Measurements from ENCODE around the gene KCNK6. TPM values are rescaled to one million over a fixed set of nuclear protein-coding genes. Genes with fewer than 3 reads are reported as not detected.
A peak's percentile ranks its signal among the peaks of the same experiment; 100 is the strongest.

The KCNK6 gene
- total RNA-seq, 1 experiment from 2014 or later = 6.1 TPM

- no TSS peak for BruUV-seq (replicated peaks)
- intact Hi-C loops (cut with micrococcal nuclease; ENCODE audit: unreplicated experiment) = no loop called here
- no peak for DNase-seq
- Mint-ChIP-seq H3K27me3 (ENCODE audit: insufficient read depth, unreplicated experiment) (no peaks in the 10 kb centered on the region), H3K4me3 (ENCODE audit: unreplicated experiment) (no peak overlapping the region), H3K9me3 (ENCODE audit: unreplicated experiment) (no peaks in the 10 kb centered on the region), H3K36me3 (ENCODE audit: insufficient read depth, unreplicated experiment) (peaks cover 8% of the 10 kb centered on the region), H3K4me1 (ENCODE audit: low read depth, unreplicated experiment) (no peaks in the 10 kb centered on the region), H3K27ac (ENCODE audit: unreplicated experiment) (no peak overlapping the region)
- H3K36me3 ChIP-seq (ENCODE audit: control insufficient read depth, insufficient read depth, low read length) = no peaks in the 10 kb centered on the region
- peaks cover 4% of the 10 kb centered on the region; the same call in 1 of the 2 replicates for H3K4me1 ChIP-seq
- H3K9me3 ChIP-seq = no peaks in the 10 kb centered on the region
- TF ChIP-seq CTCF (IDR thresholded peaks at IDR 0.05; ENCODE audit: insufficient read depth in 1 of 2, low read depth in 1 of 2, low read length in 1 of 2, severe bottlenecking in 1 of 2, unreplicated experiment in 1 of 2) = no peak
- ChIA-PET CTCF (no interaction called here), POLR2A (no interaction called here)
- H3K4me3 ChIP-seq (ENCODE audit: low read depth, low read length) = no peak overlapping the region
- H3K27me3 ChIP-seq (replicated peaks; ENCODE audit: control insufficient read depth, insufficient read depth, low read length) = no peaks in the 10 kb centered on the region
Observed at GRCh38 chr19:38331728-38332127, 12.1 kb downstream of the KCNK6 start.

- POLR2A ChIA-PET = no interaction called here
- CTCF ChIA-PET = interaction anchor here (1.8 kb wide), 1 partner anchor 90 kb away, joined by 9 read pairs; no protein-coding TSS in a partner anchor
Observed at GRCh38 chr19:38333245-38333644, 13.6 kb downstream of the KCNK6 start.

DNA sequence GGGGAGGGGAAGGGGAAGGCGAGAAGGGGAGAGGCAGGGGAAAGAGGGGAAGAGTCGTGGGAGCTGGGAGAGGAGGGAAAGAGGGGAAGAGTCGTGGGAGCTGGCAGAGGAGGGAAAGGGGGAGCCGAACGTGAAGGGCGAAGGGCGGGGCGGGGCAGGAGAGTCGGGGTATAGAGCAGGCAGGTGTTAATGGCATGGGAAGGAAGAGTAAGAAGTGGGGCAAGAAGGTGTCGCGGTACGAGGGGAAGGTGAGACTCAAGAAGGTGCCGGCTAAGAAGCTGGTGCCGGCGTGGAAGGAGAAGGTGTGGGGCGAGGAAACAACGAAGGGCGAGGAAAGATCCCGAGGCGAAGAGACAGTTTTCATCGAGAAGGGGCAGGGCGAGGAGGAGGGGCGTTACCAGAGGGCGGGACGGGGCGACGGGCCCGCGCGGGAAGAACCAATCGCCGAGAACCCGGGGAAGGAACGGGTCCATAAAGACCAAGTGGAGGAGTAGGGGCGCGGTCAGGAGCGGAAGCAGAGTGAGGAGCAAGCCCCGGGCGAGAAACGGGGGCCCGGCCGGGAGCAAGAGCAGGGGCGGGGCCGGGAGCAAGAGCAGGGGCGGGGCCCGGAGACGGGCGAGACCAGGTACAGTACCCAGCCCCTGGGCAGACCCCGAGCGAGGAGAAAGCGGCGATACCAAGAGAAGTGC lies 16.4 kb downstream of the KCNK6 start:
- peaks cover 21% of the 10 kb centered on the region for H3K4me1 ChIP-seq
- H3K9me3 ChIP-seq = no peaks in the 10 kb centered on the region
- Mint-ChIP-seq H3K27me3 (ENCODE audit: insufficient read depth, unreplicated experiment) (no peaks in the 10 kb centered on the region), H3K36me3 (ENCODE audit: insufficient read depth, unreplicated experiment) (peaks cover 15% of the 10 kb centered on the region), H3K4me3 (ENCODE audit: unreplicated experiment) (peak overlapping the region; percentile 93), H3K4me1 (ENCODE audit: low read depth, unreplicated experiment) (peaks cover 7% of the 10 kb centered on the region), H3K9me3 (ENCODE audit: unreplicated experiment) (no peaks in the 10 kb centered on the region), H3K27ac (ENCODE audit: unreplicated experiment) (peak overlapping the region; percentile 73)
- DNase-seq = peak; percentile 98 to 99
- intact Hi-C loops (cut with micrococcal nuclease; ENCODE audit: unreplicated experiment) = loop anchor here (1.0 to 2.0 kb wide), 9 partner anchors 20 to 438 kb away; partner anchors contain the start of genes PSMD8, SIPA1L3, SPINT2 and WDR87
- H3K36me3 ChIP-seq (ENCODE audit: control insufficient read depth, insufficient read depth, low read length) = no peaks in the 10 kb centered on the region
- H3K4me3 ChIP-seq (ENCODE audit: low read depth, low read length) = peak overlapping the region; percentile 93
- ChIA-PET POLR2A (interaction anchor here (0.6 to 2.1 kb wide), 5 partner anchors 19 to 90 kb away, joined by 3 to 7 read pairs (median 7); partner anchors contain the start of genes PSMD8 and SPINT2), CTCF (interaction anchor here (0.5 to 1.5 kb wide), 10 partner anchors 17 to 259 kb away, joined by 3 to 10 read pairs (median 6); partner anchors contain the start of genes FAM98C, KCNK6, PSMD8 and SPINT2)
- no TSS peak for BruUV-seq (replicated peaks)
- H3K27me3 ChIP-seq (replicated peaks; ENCODE audit: control insufficient read depth, insufficient read depth, low read length) = no peaks in the 10 kb centered on the region
- TF ChIP-seq CTCF (IDR thresholded peaks at IDR 0.05; ENCODE audit: insufficient read depth in 1 of 2, low read depth in 1 of 2, low read length in 1 of 2, severe bottlenecking in 1 of 2, unreplicated experiment in 1 of 2) = no peak

More at GRCh38 chr19:38333245-38333644, 13.6 kb downstream of the KCNK6 start:
- Histone ChIP-seq H3K4me1 (peaks cover 4% of the 10 kb centered on the region; the same call in 1 of the 2 replicates), H3K27me3 (replicated peaks; ENCODE audit: control insufficient read depth, insufficient read depth, low read length) (no peaks in the 10 kb centered on the region), H3K4me3 (ENCODE audit: low read depth, low read length) (no peak overlapping the region), H3K36me3 (ENCODE audit: control insufficient read depth, insufficient read depth, low read length) (no peaks in the 10 kb centered on the region), H3K9me3 (no peaks in the 10 kb centered on the region)
- DNase-seq = no peak
- no TSS peak for BruUV-seq (replicated peaks)
- intact Hi-C loops (cut with micrococcal nuclease; ENCODE audit: unreplicated experiment) = no loop called here
- H3K4me1 Mint-ChIP-seq (ENCODE audit: low read depth, unreplicated experiment) = no peaks in the 10 kb centered on the region
- no peak overlapping the region for H3K4me3 Mint-ChIP-seq (ENCODE audit: unreplicated experiment)
- no peak overlapping the region for H3K27ac Mint-ChIP-seq (ENCODE audit: unreplicated experiment)
- peaks cover 15% of the 10 kb centered on the region for H3K36me3 Mint-ChIP-seq (ENCODE audit: insufficient read depth, unreplicated experiment)
- H3K9me3 Mint-ChIP-seq (ENCODE audit: unreplicated experiment) = no peaks in the 10 kb centered on the region
- H3K27me3 Mint-ChIP-seq (ENCODE audit: insufficient read depth, unreplicated experiment) = no peaks in the 10 kb centered on the region
- no peak for TF ChIP-seq CTCF (IDR thresholded peaks at IDR 0.05; ENCODE audit: insufficient read depth in 1 of 2, low read depth in 1 of 2, low read length in 1 of 2, severe bottlenecking in 1 of 2, unreplicated experiment in 1 of 2)

All from Caco-2 (cell line).